Measurements from ENCODE around the gene CDC42EP4. TPM values are rescaled to one million over a fixed set of nuclear protein-coding genes. Genes with fewer than 3 reads are reported as not detected.

Gene CDC42EP4
- total and polyA plus RNA-seq, 10 of the 15 experiments (the other 5 are each of a cell fraction or from before 2014, with no cell fraction given) = 0.05 to 7.1 (median 2.7) TPM

DNA sequence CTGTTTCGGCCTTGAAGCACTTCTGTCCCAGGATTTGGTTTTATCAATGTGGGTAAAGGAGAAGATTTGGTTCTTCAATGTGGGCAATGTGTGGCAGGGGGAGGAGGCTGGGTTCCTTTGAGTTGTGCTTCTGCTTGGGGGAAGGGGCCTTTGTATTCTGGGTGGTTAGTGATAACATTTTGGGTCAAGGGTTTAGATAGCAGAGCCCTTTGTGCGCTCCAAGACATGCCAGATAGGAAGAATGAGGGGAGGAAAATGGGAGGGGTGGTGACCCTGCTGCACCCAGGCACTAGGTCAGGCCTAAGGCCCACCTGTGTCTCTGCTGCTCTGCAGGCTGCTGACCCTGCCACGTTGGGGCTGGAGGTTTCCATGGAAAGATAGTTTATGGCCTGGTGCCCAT lies 40.0 kb upstream of the CDC42EP4 start:
- Histone ChIP-seq H3K27ac (ENCODE audit: control insufficient read depth, insufficient read depth) (no peak overlapping the region), H3K9ac (ENCODE audit: control insufficient read depth, insufficient read depth, low read length) (no peak overlapping the region), H3K9me3 (replicated peaks; ENCODE audit: control insufficient read depth, insufficient read depth, low read length) (no peaks in the 10 kb centered on the region), H3K4me1 (ENCODE audit: control insufficient read depth, insufficient read depth, low read length) (no peaks in the 10 kb centered on the region), H3K4me2 (ENCODE audit: control insufficient read depth, insufficient read depth) (no peak overlapping the region), H2AFZ (ENCODE audit: control insufficient read depth, low read depth, low read length) (no peak overlapping the region), H3K4me3 (no peak overlapping the region), H3K79me2 (ENCODE audit: control insufficient read depth, insufficient read depth, low read length) (no peaks in the 10 kb centered on the region), H3K36me3 (ENCODE audit: control insufficient read depth in 2 of 2, insufficient read depth in 2 of 2, low read length in 1 of 2) (no peaks in the 10 kb centered on the region), H4K20me1 (ENCODE audit: control insufficient read depth, insufficient read depth) (no peaks in the 10 kb centered on the region), H3K27me3 (replicated peaks in 1 of 2; ENCODE audit: control insufficient read depth in 2 of 2, insufficient read depth in 2 of 2, low read length in 1 of 2) (no peaks in the 10 kb centered on the region)
- CTCF ChIA-PET = no interaction called here
- in situ Hi-C loops (cut with MboI) (no loop called here), intact Hi-C loops (cut with micrococcal nuclease; ENCODE audit: unreplicated experiment) (no loop called here)
- BruUV-seq (replicated peaks) = no TSS peak
- WGBS (ENCODE audit: insufficient coverage, insufficient replicate concordance, low lambda C conversion rate, missing lambda C conversion rate) = 9% methylated on average over 3 of the region's 3 CpGs
- POLR2A ChIA-PET = no interaction called here
- TF ChIP-seq RELA (IDR thresholded peaks at IDR 0.05; ENCODE audit: borderline replicate concordance, partially characterized antibody) (no peak), TBL1XR1 (IDR thresholded peaks at IDR 0.05; ENCODE audit: low read depth, low read length) (no peak), ZSCAN29 (IDR thresholded peaks at IDR 0.05) (no peak), CHD1 (IDR thresholded peaks at IDR 0.05; ENCODE audit: low read depth, low read length) (no peak), BMI1 (IDR thresholded peaks at IDR 0.05; ENCODE audit: borderline replicate concordance) (no peak), NRF1 (conservative IDR thresholded peaks at IDR 0.05; ENCODE audit: low read depth, low read length) (no peak), PAX8 (IDR thresholded peaks at IDR 0.05) (no peak), NFIC (IDR thresholded peaks at IDR 0.05; ENCODE audit: low read depth, low read length) (no peak)
- TF ChIP-seq, protein P1, sequence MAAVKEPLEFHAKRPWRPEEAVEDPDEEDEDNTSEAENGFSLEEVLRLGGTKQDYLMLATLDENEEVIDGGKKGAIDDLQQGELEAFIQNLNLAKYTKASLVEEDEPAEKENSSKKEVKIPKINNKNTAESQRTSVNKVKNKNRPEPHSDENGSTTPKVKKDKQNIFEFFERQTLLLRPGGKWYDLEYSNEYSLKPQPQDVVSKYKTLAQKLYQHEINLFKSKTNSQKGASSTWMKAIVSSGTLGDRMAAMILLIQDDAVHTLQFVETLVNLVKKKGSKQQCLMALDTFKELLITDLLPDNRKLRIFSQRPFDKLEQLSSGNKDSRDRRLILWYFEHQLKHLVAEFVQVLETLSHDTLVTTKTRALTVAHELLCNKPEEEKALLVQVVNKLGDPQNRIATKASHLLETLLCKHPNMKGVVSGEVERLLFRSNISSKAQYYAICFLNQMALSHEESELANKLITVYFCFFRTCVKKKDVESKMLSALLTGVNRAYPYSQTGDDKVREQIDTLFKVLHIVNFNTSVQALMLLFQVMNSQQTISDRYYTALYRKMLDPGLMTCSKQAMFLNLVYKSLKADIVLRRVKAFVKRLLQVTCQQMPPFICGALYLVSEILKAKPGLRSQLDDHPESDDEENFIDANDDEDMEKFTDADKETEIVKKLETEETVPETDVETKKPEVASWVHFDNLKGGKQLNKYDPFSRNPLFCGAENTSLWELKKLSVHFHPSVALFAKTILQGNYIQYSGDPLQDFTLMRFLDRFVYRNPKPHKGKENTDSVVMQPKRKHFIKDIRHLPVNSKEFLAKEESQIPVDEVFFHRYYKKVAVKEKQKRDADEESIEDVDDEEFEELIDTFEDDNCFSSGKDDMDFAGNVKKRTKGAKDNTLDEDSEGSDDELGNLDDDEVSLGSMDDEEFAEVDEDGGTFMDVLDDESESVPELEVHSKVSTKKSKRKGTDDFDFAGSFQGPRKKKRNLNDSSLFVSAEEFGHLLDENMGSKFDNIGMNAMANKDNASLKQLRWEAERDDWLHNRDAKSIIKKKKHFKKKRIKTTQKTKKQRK (IDR thresholded peaks at IDR 0.05; ENCODE audit: low read depth, low read length) = no peak
- RAD21 ChIA-PET (ENCODE audit: unreplicated experiment) = no interaction called here
- ATAC-seq = no peak
- SMC1A ChIA-PET (ENCODE audit: uncharacterized antibody, unreplicated experiment) = interaction anchor here (1.2 kb wide), 1 partner anchor 14 kb away, joined by 3 read pairs; no protein-coding TSS in a partner anchor
- no peak for FAIRE-seq
- no peak for DNase-seq (ENCODE audit: low read depth, low spot score)

Data from GM12878 (cell line).